HG03175 (cell line): Measurements from ENCODE around the gene ZBED4.

Experiments
- ATAC-seq: cut with Tn5 transposase; IDR thresholded peaks from one replicate; pipeline ENCODE4 v1.9.1; 2021; ENCODE audit warnings: mild to moderate bottlenecking, moderate library complexity; ENCODE audit not compliant: unreplicated experiment

Gene ZBED4

DNA sequence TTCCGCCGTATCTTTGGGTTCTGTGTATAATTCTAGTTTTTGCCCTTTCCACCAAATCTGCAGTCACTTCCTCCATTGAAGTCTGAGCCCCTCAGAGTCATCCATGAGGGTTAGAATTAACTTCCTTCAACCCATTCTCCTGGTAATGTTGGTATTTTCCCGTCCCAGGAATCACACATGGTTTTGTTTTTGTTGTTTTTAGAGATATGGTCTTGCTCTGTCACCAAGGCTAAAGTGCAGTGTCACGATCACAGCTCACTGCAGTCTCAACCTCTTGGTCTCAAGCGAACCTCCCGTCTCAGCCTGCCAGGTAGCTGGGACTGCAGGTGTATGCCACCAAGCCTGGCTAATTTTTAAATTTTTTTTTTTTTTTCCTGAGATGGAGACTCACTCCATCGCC, 18.7 kb downstream of the ZBED4 start:
- ATAC-seq, result no peak

- ATAC-seq, result no peak
Observed at GRCh38 chr22:49873228-49873940, 19.7 kb downstream of the ZBED4 start.

DNA sequence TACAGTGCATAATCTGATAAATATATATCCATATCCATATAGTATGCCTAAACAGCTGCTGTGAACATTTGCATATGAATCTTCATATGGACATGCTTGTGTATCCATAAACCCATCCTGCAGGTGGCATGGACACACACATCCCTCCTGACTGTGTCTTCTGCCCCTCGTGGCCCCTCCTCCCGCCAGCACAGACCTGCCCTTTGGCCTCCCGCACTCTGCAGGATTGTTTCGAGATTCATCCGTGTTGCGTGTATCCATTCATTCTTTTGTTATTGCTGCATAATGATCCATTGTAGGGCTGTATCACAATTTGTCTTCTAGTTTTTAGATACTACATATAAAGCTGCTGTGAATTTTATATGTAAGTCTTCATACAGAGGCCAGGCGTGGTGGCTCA, 24.0 kb downstream of the ZBED4 start:
- no peak for ATAC-seq

GRCh38 chr22:49878206-49878605, 24.6 kb downstream of the ZBED4 start:
- ATAC-seq, result no peak

GRCh38 chr22:49879871-49880270, 26.2 kb downstream of the ZBED4 start:
- ATAC-seq, result no peak

DNA sequence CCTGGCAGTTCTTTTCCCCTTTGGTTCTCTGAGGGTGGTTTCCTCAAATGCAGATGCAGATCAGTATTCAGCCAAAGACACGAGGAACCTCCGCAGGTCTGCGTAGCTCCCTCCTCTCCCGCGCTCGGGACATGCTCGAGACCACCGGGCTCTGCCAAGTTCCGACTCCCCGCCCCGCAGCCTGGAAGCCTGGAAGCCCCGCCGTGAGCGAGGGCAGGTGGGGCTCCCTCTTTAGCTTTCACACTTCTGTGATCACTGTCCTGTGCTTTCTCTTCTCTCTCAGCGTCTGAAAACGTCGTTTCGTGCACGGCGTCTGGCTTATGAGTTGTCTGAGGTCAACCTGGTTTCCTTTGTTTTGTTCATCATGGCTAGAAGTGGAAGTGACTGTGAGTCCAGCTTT, 26.6 kb downstream of the ZBED4 start:
- ATAC-seq, result no peak

DNA sequence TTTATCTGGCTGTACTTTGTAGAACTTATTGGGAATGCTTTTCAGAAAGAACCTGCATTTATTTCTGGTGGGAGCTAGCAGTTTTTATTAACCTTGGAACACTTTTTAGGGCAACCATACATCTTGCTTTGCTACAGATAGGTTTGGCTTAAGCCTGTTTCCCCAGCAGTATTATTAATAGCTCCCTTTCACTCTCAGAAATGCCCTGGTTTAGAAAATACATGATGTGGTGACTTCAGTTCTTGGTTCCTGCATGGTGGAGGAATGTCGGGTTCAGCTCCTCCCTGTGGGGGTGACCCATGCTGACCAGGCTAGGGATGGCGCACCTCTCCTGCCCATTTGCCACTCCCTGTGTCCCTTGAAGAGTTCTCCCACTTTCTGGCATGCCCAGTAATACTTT, 28.2 kb downstream of the ZBED4 start:
- ATAC-seq, result no peak

- ATAC-seq, result no peak
Observed at GRCh38 chr22:49882519-49883293, 29.1 kb downstream of the ZBED4 start.

DNA sequence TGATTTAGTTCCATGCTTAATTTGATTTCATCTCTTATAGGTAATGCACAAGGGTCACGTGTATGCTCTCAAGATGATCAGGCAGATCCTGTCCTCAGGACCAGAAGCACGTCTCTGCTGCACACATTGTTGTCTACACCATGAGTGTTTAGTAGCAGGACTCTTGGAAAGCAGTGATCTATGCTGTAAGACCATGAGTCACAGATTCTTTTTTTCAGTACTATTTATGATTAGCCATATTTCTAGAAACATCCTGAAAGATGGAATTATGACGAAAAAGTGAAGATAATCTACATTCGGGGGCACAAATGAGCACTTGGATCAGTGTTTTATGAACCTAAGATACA, 29.6 kb downstream of the ZBED4 start:
- no peak for ATAC-seq

DNA sequence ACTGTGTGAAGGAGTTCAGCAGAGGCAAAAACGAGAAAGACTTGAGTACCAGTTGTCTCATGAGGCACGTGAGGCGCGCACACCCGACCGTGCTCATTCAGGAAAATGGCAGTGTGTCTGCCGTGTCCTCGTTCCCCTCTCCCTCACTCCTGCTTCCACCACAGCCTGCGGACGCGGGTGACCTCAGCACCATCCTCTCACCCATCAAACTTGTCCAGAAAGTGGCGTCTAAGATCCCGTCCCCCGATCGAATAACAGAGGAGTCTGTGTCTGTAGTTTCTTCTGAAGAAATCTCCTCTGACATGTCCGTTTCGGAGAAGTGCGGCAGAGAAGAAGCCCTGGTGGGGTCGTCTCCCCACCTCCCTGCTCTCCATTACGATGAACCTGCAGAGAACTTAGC, 30.4 kb downstream of the ZBED4 start:
- ATAC-seq, result no peak

- no peak for ATAC-seq
Observed at GRCh38 chr22:49884503-49885260, 31.0 kb downstream of the ZBED4 start.

DNA sequence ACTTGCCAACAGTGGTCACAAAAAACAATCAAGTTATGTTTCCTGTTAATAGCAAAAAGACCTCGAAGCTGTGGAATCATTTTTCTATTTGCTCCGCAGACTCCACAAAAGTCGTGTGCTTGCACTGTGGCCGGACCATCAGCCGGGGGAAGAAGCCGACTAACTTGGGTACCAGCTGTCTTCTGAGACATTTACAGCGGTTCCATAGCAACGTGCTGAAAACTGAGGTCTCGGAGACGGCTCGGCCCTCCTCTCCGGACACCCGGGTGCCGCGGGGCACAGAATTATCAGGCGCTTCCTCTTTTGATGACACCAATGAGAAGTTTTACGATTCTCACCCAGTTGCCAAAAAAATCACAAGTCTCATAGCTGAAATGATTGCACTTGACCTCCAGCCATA, 31.6 kb downstream of the ZBED4 start:
- no peak for ATAC-seq

- ATAC-seq, result no peak
Observed at GRCh38 chr22:49885881-49886280, 32.2 kb downstream of the ZBED4 start.

DNA sequence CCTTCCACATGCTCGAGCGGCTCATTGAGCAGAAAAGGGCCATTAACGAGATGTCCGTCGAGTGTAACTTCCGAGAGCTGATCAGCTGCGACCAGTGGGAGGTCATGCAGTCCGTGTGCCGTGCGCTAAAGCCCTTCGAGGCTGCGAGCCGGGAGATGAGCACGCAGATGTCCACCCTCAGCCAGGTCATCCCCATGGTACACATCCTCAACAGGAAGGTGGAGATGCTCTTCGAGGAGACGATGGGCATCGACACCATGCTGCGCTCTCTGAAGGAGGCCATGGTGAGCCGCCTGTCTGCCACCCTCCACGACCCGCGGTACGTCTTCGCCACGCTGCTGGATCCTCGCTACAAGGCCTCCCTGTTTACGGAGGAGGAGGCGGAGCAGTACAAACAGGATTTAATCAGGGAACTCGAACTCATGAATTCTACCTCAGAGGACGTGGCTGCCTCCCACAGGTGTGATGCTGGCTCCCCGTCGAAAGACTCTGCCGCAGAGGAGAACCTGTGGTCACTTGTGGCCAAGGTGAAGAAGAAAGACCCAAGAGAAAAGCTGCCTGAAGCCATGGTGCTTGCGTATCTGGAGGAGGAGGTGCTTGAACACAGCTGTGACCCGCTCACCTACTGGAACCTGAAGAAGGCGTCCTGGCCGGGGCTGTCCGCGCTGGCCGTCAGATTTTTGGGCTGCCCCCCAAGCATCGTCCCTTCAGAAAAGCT, 32.9 kb downstream of the ZBED4 start:
- no peak for ATAC-seq

DNA sequence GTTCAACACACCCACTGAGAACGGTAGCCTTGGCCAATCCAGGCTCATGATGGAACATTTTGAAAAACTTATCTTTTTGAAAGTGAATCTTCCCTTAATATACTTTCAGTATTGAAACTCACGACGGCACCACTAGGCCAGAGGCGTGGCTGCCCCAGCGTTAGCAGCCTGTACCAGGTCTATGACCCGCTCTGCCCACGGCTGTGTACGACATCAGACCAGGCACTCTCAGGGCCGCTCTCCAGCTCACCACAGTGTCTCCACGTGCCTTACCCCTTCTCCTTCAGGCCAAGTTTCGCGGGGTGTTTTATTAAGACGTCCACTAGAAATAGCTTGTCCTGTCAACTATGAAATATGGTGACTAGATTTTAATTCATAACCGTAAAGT, 33.4 kb downstream of the ZBED4 start:
- ATAC-seq, result no peak

GRCh38 chr22:49887702-49888101, 34.1 kb downstream of the ZBED4 start:
- no peak for ATAC-seq

- no peak for ATAC-seq
Observed at GRCh38 chr22:49889071-49889470, 35.4 kb downstream of the ZBED4 start.

- no peak for ATAC-seq
Observed at GRCh38 chr22:49892226-49892899, 38.7 kb downstream of the ZBED4 start.

DNA sequence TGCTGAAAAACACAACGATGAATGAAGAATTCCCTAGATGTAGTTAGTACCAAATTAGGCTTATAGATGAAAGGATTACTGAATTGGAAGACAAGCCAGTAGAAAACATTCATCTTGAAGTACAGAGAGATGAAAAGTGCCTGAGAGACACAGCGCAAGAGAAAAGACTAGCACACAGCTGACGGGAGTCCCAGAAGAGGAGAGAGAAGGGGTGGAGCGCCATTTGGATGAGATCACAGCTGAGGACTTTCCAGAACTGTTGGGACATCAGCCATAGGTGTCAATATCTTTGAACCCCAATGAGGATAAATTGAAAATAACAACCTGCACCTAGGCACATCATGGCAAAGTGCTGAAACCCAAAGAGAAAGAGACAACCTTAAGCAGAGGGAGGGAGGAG, 39.4 kb downstream of the ZBED4 start:
- no peak for ATAC-seq

- no peak for ATAC-seq
Observed at GRCh38 chr22:49894322-49895054, 40.8 kb downstream of the ZBED4 start.
